Vagina (tissue), 2 donors: ENCODE results near the gene CDH4.

Experiments
- POLR2A ChIP-seq, 2 donors: fragments of 450-650 bp; IDR thresholded peaks; one replicate each; pipeline ENCODE4 v1.6.1; 2017; ENCODE audit warnings: antibody characterized with exemption in 2 of 2, mild to moderate bottlenecking in 2 of 2, moderate library complexity in 2 of 2
- POLR2AphosphoS5 ChIP-seq, 2 donors: sonication (generic); formaldehyde crosslinking; IDR thresholded peaks; one replicate each; pipeline ENCODE4 v1.9.0; 2017; ENCODE audit warnings: antibody characterized with exemption in 2 of 2, mild to moderate bottlenecking in 2 of 2, low read depth in 1 of 2; ENCODE audit not compliant: insufficient read depth in 1 of 2
- TF ChIP-seq, protein P1 (sequence below), 3 experiments: fragments of 450-650 bp in 2 of 3; fragments of 200-600 bp in 1 of 3; sonication (generic) in 1 of 3; IDR thresholded peaks; one replicate each; pipeline ENCODE4 v1.5.1; 2017 to 2019; ENCODE audit warnings: antibody characterized with exemption in 3 of 3, mild to moderate bottlenecking in 2 of 3, moderate library complexity in 2 of 3

DNA sequence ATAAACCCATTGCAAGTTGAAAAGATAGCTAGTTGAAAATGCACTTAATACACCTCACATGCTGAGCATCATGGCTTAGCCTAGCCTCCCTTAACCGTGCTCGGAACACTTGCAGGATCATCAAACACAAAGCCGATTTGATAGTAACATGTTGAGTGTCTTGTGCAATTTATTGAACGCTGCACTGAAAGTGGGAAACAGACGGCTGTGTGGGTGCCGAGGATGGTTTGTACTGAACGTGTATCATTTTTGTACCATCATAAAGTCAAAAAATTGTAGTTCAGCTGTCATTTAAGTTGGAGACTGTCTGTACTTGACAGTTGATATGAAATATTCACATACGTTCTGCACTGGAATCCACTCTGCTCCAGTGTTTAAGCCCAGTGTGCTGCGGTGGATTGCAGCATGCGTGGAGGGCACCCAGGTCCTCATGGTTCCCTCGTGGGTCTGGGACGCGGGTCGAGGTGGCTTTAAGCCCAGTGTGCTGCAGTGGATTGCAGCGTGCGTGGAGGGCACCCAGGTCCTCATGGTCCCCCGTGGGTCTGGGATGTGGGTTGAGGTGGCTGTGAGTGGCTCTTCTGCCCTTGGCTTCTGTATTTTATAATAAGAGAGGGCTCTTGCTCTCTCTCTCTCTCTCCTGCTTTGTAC lies 77.0 kb downstream of the CDH4 start:
- TF ChIP-seq, protein P1, sequence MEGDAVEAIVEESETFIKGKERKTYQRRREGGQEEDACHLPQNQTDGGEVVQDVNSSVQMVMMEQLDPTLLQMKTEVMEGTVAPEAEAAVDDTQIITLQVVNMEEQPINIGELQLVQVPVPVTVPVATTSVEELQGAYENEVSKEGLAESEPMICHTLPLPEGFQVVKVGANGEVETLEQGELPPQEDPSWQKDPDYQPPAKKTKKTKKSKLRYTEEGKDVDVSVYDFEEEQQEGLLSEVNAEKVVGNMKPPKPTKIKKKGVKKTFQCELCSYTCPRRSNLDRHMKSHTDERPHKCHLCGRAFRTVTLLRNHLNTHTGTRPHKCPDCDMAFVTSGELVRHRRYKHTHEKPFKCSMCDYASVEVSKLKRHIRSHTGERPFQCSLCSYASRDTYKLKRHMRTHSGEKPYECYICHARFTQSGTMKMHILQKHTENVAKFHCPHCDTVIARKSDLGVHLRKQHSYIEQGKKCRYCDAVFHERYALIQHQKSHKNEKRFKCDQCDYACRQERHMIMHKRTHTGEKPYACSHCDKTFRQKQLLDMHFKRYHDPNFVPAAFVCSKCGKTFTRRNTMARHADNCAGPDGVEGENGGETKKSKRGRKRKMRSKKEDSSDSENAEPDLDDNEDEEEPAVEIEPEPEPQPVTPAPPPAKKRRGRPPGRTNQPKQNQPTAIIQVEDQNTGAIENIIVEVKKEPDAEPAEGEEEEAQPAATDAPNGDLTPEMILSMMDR (IDR thresholded peaks at IDR 0.05): no peak
- no peak for TF ChIP-seq POLR2A (IDR thresholded peaks at IDR 0.05)
- TF ChIP-seq POLR2AphosphoS5 (IDR thresholded peaks at IDR 0.05; ENCODE audit: insufficient read depth in 1 of 2, low read depth in 1 of 2): no peak
